Stimulated activated naive CD4-positive, alpha-beta T cell (primary cell): ENCODE data around the gene FBXL7.

Source experiments
- DNase-seq, 6 experiments: peaks; one replicate each; lab custom pipeline; 2025; lab: John Stamatoyannopoulos, UW

The FBXL7 gene

GRCh38 chr5:15772131-15772530 is 272.2 kb downstream of the FBXL7 start:
- no peak for DNase-seq

GRCh38 chr5:15774632-15775031 is 274.7 kb downstream of the FBXL7 start:
- no peak for DNase-seq

- no peak for DNase-seq
Measured at GRCh38 chr5:15776346-15776745, 276.4 kb downstream of the FBXL7 start.

- DNase-seq: no peak
Measured at GRCh38 chr5:15783734-15784133, 283.8 kb downstream of the FBXL7 start.

GRCh38 chr5:15785531-15785981 is 285.6 kb downstream of the FBXL7 start:
- DNase-seq: no peak

GRCh38 chr5:15786326-15786725 is 286.3 kb downstream of the FBXL7 start:
- DNase-seq: no peak

GRCh38 chr5:15786884-15787283 is 286.9 kb downstream of the FBXL7 start:
- no peak for DNase-seq

GRCh38 chr5:15787681-15788080 is 287.7 kb downstream of the FBXL7 start:
- DNase-seq: no peak

GRCh38 chr5:15789642-15790041 is 289.7 kb downstream of the FBXL7 start:
- DNase-seq: no peak

- no peak for DNase-seq
Measured at GRCh38 chr5:15790446-15791018, 290.6 kb downstream of the FBXL7 start.

GRCh38 chr5:15791274-15791673 is 291.3 kb downstream of the FBXL7 start:
- no peak for DNase-seq

- DNase-seq: no peak
Measured at GRCh38 chr5:15791859-15792258, 291.9 kb downstream of the FBXL7 start.

GRCh38 chr5:15794052-15794985 is 294.3 kb downstream of the FBXL7 start:
- DNase-seq: no peak

GRCh38 chr5:15796096-15796495 is 296.1 kb downstream of the FBXL7 start:
- DNase-seq: no peak

- DNase-seq: no peak
Measured at GRCh38 chr5:15796557-15796956, 296.6 kb downstream of the FBXL7 start.

- no peak for DNase-seq
Measured at GRCh38 chr5:15797116-15797515, 297.1 kb downstream of the FBXL7 start.

GRCh38 chr5:15798006-15798405 is 298.0 kb downstream of the FBXL7 start:
- DNase-seq: no peak

- DNase-seq: no peak
Measured at GRCh38 chr5:15799014-15799413, 299.0 kb downstream of the FBXL7 start.

GRCh38 chr5:15799612-15800011 is 299.6 kb downstream of the FBXL7 start:
- DNase-seq: no peak

- DNase-seq: no peak
Measured at GRCh38 chr5:15803280-15803679, 303.3 kb downstream of the FBXL7 start.

- no peak for DNase-seq
Measured at GRCh38 chr5:15806613-15807012, 306.6 kb downstream of the FBXL7 start.

GRCh38 chr5:15807248-15807647 is 307.3 kb downstream of the FBXL7 start:
- DNase-seq: no peak

- DNase-seq: no peak
Measured at GRCh38 chr5:15807871-15808270, 307.9 kb downstream of the FBXL7 start.
